Tibial nerve (tissue), 3 donors: ENCODE data around the gene DGKH.

ENCODE experiments used
- POLR2A ChIP-seq, 2 donors: fragments of 450-650 bp; IDR thresholded peaks; one replicate each; pipeline ENCODE4 v1.6.1; 2017; ENCODE audit warnings: antibody characterized with exemption in 2 of 2, mild to moderate bottlenecking in 2 of 2, moderate library complexity in 2 of 2
- TF ChIP-seq, protein P1 (sequence below), 5 experiments: fragments of 200-600 bp in 3 of 5; fragments of 450-650 bp in 2 of 5; sonication (generic) in 3 of 5; IDR thresholded peaks; one replicate each; pipeline ENCODE4 v1.5.1; 2016 to 2019; ENCODE audit warnings: antibody characterized with exemption in 5 of 5, mild to moderate bottlenecking in 3 of 5, moderate library complexity in 2 of 5

DNA sequence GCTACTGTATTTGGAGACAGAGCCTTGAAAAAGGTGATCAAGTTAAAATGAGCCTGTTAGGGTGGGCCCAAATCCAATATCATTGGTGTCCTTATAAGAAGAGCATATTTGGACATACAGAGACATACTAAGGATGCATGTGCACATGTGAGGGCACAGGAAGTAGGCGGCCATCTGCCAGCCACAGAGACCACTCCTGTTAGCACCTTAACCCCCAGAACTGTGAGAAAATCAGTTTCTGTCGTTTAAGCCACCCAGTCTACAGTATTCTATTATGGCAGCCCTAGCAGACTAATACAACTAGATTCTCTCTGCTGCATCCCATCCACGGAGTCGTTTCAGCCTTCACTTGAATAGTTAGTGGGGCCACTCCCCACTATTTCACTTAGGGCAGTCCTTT, 39.4 kb upstream of the DGKH start:
- TF ChIP-seq, protein P1, sequence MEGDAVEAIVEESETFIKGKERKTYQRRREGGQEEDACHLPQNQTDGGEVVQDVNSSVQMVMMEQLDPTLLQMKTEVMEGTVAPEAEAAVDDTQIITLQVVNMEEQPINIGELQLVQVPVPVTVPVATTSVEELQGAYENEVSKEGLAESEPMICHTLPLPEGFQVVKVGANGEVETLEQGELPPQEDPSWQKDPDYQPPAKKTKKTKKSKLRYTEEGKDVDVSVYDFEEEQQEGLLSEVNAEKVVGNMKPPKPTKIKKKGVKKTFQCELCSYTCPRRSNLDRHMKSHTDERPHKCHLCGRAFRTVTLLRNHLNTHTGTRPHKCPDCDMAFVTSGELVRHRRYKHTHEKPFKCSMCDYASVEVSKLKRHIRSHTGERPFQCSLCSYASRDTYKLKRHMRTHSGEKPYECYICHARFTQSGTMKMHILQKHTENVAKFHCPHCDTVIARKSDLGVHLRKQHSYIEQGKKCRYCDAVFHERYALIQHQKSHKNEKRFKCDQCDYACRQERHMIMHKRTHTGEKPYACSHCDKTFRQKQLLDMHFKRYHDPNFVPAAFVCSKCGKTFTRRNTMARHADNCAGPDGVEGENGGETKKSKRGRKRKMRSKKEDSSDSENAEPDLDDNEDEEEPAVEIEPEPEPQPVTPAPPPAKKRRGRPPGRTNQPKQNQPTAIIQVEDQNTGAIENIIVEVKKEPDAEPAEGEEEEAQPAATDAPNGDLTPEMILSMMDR (IDR thresholded peaks at IDR 0.05): no peak
- no peak for TF ChIP-seq POLR2A (IDR thresholded peaks at IDR 0.05)
